B cell (primary cell): ENCODE data around the gene GTF3A. TPM values are rescaled to one million over a fixed set of nuclear protein-coding genes. Genes with fewer than 3 reads are reported as not detected.

ENCODE experiments used
- ATAC-seq: fragments of 200-7000 bp; cut with Tn5 transposase; one replicate; pipeline ENCODE4 v1.10.0; 2021; ENCODE audit warnings: low read depth, mild to moderate bottlenecking, moderate number of reproducible peaks, moderate library complexity
- CTCF ChIA-PET: fragments of 350-600 bp; sonication (Branson Sonifier 250); formaldehyde crosslinking; loops from one replicate; lab custom pipeline; 2021; ENCODE audit warnings: antibody characterized with exemption, inconsistent platforms; lab: Charles Lee
- POLR2A ChIA-PET: fragments of 350-600 bp; sonication (Branson Sonifier 250); formaldehyde crosslinking; loops from one replicate; lab custom pipeline; 2021; ENCODE audit warnings: antibody characterized with exemption; lab: Charles Lee
- DNase-seq: peaks from one replicate; pipeline ENCODE4 v3.0.0; 2013
- H2AFZ ChIP-seq: 2 replicates; pipeline ENCODE4 v1.6.1; 2012; ENCODE audit warnings: mild to moderate bottlenecking, low read depth, low read length; ENCODE audit not compliant: insufficient read depth, poor library complexity, severe bottlenecking
- H3K27ac ChIP-seq, 2 donors: 1 replicate in 1 of 2; 2 replicates in 1 of 2; pipeline ENCODE4 v1.5.1; 2012 to 2013; ENCODE audit warnings: low read length in 2 of 2, mild to moderate bottlenecking in 2 of 2, moderate library complexity in 1 of 2
- H3K27me3 ChIP-seq, 4 experiments: fragments of 200-600 bp in 1 of 4; sonication (generic) in 1 of 4; replicated peaks in 1 of 4; 1 replicate in 2 of 4; 2 replicates in 2 of 4; pipeline versions ENCODE4 v1.6.1 to v1.7.0; 2013 to 2016; ENCODE audit warnings: low read length in 3 of 4, mild to moderate bottlenecking in 2 of 4, mixed read lengths in 1 of 4, moderate library complexity in 1 of 4; ENCODE audit not compliant: insufficient read depth in 4 of 4, control insufficient read depth in 3 of 4; ENCODE audit errors: control extremely low read depth in 1 of 4
- H3K36me3 ChIP-seq, 2 experiments: replicated peaks in 1 of 2; 1 replicate in 1 of 2; 2 replicates in 1 of 2; pipeline versions ENCODE4 v1.6.1 to v1.7.1; 2013; ENCODE audit warnings: low read length in 1 of 2; ENCODE audit not compliant: insufficient read depth in 2 of 2, control insufficient read depth in 1 of 2; ENCODE audit errors: control extremely low read depth in 1 of 2, extremely low read depth in 1 of 2
- H3K4me1 ChIP-seq, 2 donors: fragments of 200-600 bp in 1 of 2; sonication (generic) in 1 of 2; 1 replicate in 1 of 2; 2 replicates in 1 of 2; pipeline versions ENCODE4 v1.5.1 to v1.6.1; 2013 to 2017; ENCODE audit warnings: low read length in 2 of 2; ENCODE audit not compliant: control insufficient read depth in 2 of 2, insufficient read depth in 2 of 2
- H3K4me2 ChIP-seq: replicated peaks from 2 replicates; pipeline ENCODE3; 2012; ENCODE audit warnings: mild to moderate bottlenecking, low read depth, low read length; ENCODE audit not compliant: poor library complexity, severe bottlenecking
- H3K4me3 ChIP-seq, 5 experiments: fragments of 200-600 bp in 1 of 5; sonication (generic) in 1 of 5; 1 replicate in 3 of 5; 2 replicates in 2 of 5; pipeline versions ENCODE4 v1.5.1 to v1.7.0; 2011 to 2016; ENCODE audit warnings: low read length in 4 of 5, mild to moderate bottlenecking in 4 of 5, low read depth in 2 of 5, control low read depth in 1 of 5, moderate library complexity in 1 of 5; ENCODE audit not compliant: insufficient read depth in 1 of 5; ENCODE audit errors: control extremely low read depth in 1 of 5, extremely low read depth in 1 of 5
- H3K79me2 ChIP-seq: fragments of 200-600 bp; sonication (generic); one replicate; pipeline ENCODE4 v1.6.0; 2016; ENCODE audit warnings: low read length; ENCODE audit not compliant: control insufficient read depth, insufficient read depth
- H3K9ac ChIP-seq: fragments of 200-600 bp; sonication (generic); 2 replicates; pipeline ENCODE4 v1.6.1; 2017; ENCODE audit warnings: mild to moderate bottlenecking, low read length, moderate library complexity
- H3K9me3 ChIP-seq, 3 donors: one replicate each; pipeline versions ENCODE4 v1.6.1 to v1.7.1; 2013; ENCODE audit warnings: low read length in 2 of 3; ENCODE audit not compliant: control insufficient read depth in 2 of 3, insufficient read depth in 1 of 3; ENCODE audit errors: control extremely low read depth in 1 of 3
- H4K20me1 ChIP-seq: 2 replicates; pipeline ENCODE4 v1.6.0; 2012; ENCODE audit warnings: mild to moderate bottlenecking, low read length; ENCODE audit not compliant: insufficient read depth, control insufficient read depth, poor library complexity, severe bottlenecking
- H3K27ac Mint-ChIP-seq: one replicate; pipeline ENCODE4 v1.8.0; 2021; ENCODE audit warnings: mixed read lengths
- H3K27me3 Mint-ChIP-seq: one replicate; pipeline ENCODE4 v1.8.0; 2021; ENCODE audit warnings: mixed read lengths
- H3K4me1 Mint-ChIP-seq: one replicate; pipeline ENCODE4 v1.8.0; 2021; ENCODE audit warnings: mixed read lengths
- H3K4me3 Mint-ChIP-seq: one replicate; pipeline ENCODE4 v1.8.0; 2021; ENCODE audit warnings: mixed read lengths
- H3K9me3 Mint-ChIP-seq: one replicate; pipeline ENCODE4 v1.8.0; 2022; ENCODE audit warnings: mixed read lengths; ENCODE audit not compliant: insufficient read depth
- CTCF ChIP-seq: fragments of 200-600 bp; IDR thresholded peaks from one replicate; pipeline ENCODE4 v1.8.0; 2022; ENCODE audit warnings: antibody characterized with exemption, mild to moderate bottlenecking
- EZH2 ChIP-seq: IDR thresholded peaks from 2 replicates; pipeline ENCODE4 v1.6.1; 2012; ENCODE audit warnings: borderline replicate concordance, low read depth, mild to moderate bottlenecking, moderate library complexity, low read length; ENCODE audit not compliant: insufficient read depth, poor library complexity, severe bottlenecking
- WGBS: methylation state at CpG from one replicate; pipeline ENCODE4 v1.1.5; 2013; ENCODE audit warnings: missing lambda C conversion rate; ENCODE audit not compliant: insufficient coverage; 5-methylcytosine and 5-hydroxymethylcytosine counted together
- intact Hi-C: fragments of 100-400 bp; cut with micrococcal nuclease; formaldehyde crosslinking; loops from one replicate; pipeline ENCODE4 v1.10.0; 2022
- polyA plus RNA-seq: library from polyadenylated mRNA; depleted of rRNA; stranded (reverse); fragments of >200 nt; gene quantifications from 2 replicates; pipeline ENCODE4 v1.2.3, GENCODE V29; 2012
- total RNA-seq, 2 donors: library from RNA; stranded (reverse); fragments of 120-200 nt in 1 of 2; gene quantifications; 1 replicate in 1 of 2; 2 replicates in 1 of 2; pipeline versions ENCODE4 v1.2.3 to v1.2.4, GENCODE V29; 2013 to 2022

GTF3A gene
- total and polyA plus RNA-seq, 2 donors (not counting 1 experiment from before 2014, with no cell fraction given), result 122 to 169 TPM

- Mint-ChIP-seq H3K27me3 (no peaks in the 10 kb centered on the region), H3K4me3 (no peak overlapping the region), H3K27ac (peak overlapping the region; percentile 50), H3K4me1 (peaks cover 53% of the 10 kb centered on the region), H3K9me3 (no peaks in the 10 kb centered on the region)
- Histone ChIP-seq H3K9me3 (peaks cover 4 to 25% (median 20%) of the 10 kb centered on the region in 3 donors), H3K27ac (peak overlapping the region; percentile 71 to 82), H3K36me3 (no peaks in the 10 kb centered on the region), H3K9ac (no peak overlapping the region), H3K4me2 (peak overlapping the region; percentile 9), H4K20me1 (no peaks in the 10 kb centered on the region), H3K4me3 (no peak overlapping the region), H2AFZ (no peak overlapping the region), H3K79me2 (no peaks in the 10 kb centered on the region), H3K4me1 (peaks cover 45 to 57% of the 10 kb centered on the region in 2 donors), H3K27me3 (no peaks in the 10 kb centered on the region)
- no peak for TF ChIP-seq EZH2
- peak; percentile 32 for TF ChIP-seq CTCF
- intact Hi-C loops, result no loop called here
- DNase-seq (no peak), ATAC-seq (no peak)
- POLR2A ChIA-PET, result no interaction called here
- WGBS, result 70% methylated on average over 11 of the region's 11 CpGs
- CTCF ChIA-PET, result interaction anchor here (0.8 kb wide), 1 partner anchor 134 kb away, joined by 3 read pairs; no protein-coding TSS in a partner anchor
Measured at GRCh38 chr13:27481766-27482165, 57.3 kb downstream of the GTF3A start.

GRCh38 chr13:27482983-27483382 is 58.6 kb downstream of the GTF3A start:
- POLR2A ChIA-PET, result interaction anchor here (0.8 to 1.8 kb wide), 4 partner anchors 32 to 138 kb away, joined by 3 to 7 read pairs (median 4); partner anchors contain the start of genes GTF3A and MTIF3
- DNase-seq (peak; percentile 90), ATAC-seq (peak; percentile 99)
- Histone ChIP-seq H3K9ac (peak overlapping the region; percentile 44), H4K20me1 (no peaks in the 10 kb centered on the region), H3K4me1 (peaks cover 37 to 45% of the 10 kb centered on the region in 2 donors), H3K4me2 (peak overlapping the region; percentile 68), H3K9me3 (peaks cover 4 to 25% (median 20%) of the 10 kb centered on the region in 3 donors), H2AFZ (peak overlapping the region; percentile 61), H3K36me3 (no peaks in the 10 kb centered on the region), H3K27me3 (no peaks in the 10 kb centered on the region), H3K4me3 (peak overlapping the region in 4 of 5 experiments; percentile 11 to 43 (median 30)), H3K79me2 (no peaks in the 10 kb centered on the region), H3K27ac (peak overlapping the region; percentile 71 to 82)
- WGBS, result 18% methylated on average over 5 of the region's 7 CpGs
- H3K4me1 Mint-ChIP-seq, result peaks cover 41% of the 10 kb centered on the region
- no peak for TF ChIP-seq CTCF
- TF ChIP-seq EZH2, result no peak
- no peaks in the 10 kb centered on the region for H3K9me3 Mint-ChIP-seq
- H3K4me3 Mint-ChIP-seq, result peak overlapping the region; percentile 81
- H3K27me3 Mint-ChIP-seq, result no peaks in the 10 kb centered on the region
- CTCF ChIA-PET, result interaction anchor here (0.9 to 1.8 kb wide), 5 partner anchors 19 to 343 kb away, joined by 3 to 6 read pairs (median 3); no protein-coding TSS in a partner anchor
- H3K27ac Mint-ChIP-seq, result peak overlapping the region; percentile 93
- intact Hi-C loops, result loop anchor here (1.0 kb wide), 5 partner anchors 28 to 232 kb away; partner anchors contain the start of genes MTIF3, POLR1D and RPL21
